ENCODE results near the gene LRPPRC.

Gene LRPPRC

DNA sequence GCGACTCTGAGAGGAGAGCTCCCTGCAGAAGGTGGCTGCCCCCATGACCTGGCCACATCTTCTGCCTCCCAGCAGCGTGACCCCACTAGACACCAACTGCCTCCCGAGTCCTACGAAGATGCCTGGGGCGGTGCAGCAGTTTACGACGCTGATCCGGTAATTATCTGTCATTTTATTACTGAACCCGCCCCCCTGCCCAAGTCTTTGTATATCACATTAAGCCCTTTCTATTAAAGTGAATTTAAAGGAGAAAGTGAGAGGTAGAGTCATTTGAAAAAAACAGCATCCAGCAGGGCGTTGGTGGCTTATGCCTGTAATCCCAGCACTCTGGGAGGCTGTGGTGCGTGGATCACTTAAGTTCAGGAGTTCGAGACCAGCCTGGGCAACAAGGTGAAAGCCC lies 123.6 kb downstream of the LRPPRC start:
- DNase-seq (ENCODE audit: low read depth in 1 of 2, low spot score in 1 of 2): no peak
- Histone ChIP-seq H3K27ac (replicated peaks) (no peak overlapping the region), H3K27me3 (ENCODE audit: insufficient read depth, poor library complexity, severe bottlenecking) (no peaks in the 10 kb centered on the region), H3K4me3 (replicated peaks; ENCODE audit: insufficient read depth, low read length) (no peak overlapping the region)
- TF ChIP-seq GABPA (IDR thresholded peaks at IDR 0.05; ENCODE audit: low read depth) (no peak), POLR2AphosphoS5 (IDR thresholded peaks at IDR 0.05; ENCODE audit: low read depth) (no peak), SPI1 (IDR thresholded peaks at IDR 0.05; ENCODE audit: borderline replicate concordance, low read depth) (no peak)
- TF ChIP-seq, protein P1, sequence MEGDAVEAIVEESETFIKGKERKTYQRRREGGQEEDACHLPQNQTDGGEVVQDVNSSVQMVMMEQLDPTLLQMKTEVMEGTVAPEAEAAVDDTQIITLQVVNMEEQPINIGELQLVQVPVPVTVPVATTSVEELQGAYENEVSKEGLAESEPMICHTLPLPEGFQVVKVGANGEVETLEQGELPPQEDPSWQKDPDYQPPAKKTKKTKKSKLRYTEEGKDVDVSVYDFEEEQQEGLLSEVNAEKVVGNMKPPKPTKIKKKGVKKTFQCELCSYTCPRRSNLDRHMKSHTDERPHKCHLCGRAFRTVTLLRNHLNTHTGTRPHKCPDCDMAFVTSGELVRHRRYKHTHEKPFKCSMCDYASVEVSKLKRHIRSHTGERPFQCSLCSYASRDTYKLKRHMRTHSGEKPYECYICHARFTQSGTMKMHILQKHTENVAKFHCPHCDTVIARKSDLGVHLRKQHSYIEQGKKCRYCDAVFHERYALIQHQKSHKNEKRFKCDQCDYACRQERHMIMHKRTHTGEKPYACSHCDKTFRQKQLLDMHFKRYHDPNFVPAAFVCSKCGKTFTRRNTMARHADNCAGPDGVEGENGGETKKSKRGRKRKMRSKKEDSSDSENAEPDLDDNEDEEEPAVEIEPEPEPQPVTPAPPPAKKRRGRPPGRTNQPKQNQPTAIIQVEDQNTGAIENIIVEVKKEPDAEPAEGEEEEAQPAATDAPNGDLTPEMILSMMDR (IDR thresholded peaks at IDR 0.05; ENCODE audit: insufficient read depth, low read length): no peak
- TF ChIP-seq, protein P2, sequence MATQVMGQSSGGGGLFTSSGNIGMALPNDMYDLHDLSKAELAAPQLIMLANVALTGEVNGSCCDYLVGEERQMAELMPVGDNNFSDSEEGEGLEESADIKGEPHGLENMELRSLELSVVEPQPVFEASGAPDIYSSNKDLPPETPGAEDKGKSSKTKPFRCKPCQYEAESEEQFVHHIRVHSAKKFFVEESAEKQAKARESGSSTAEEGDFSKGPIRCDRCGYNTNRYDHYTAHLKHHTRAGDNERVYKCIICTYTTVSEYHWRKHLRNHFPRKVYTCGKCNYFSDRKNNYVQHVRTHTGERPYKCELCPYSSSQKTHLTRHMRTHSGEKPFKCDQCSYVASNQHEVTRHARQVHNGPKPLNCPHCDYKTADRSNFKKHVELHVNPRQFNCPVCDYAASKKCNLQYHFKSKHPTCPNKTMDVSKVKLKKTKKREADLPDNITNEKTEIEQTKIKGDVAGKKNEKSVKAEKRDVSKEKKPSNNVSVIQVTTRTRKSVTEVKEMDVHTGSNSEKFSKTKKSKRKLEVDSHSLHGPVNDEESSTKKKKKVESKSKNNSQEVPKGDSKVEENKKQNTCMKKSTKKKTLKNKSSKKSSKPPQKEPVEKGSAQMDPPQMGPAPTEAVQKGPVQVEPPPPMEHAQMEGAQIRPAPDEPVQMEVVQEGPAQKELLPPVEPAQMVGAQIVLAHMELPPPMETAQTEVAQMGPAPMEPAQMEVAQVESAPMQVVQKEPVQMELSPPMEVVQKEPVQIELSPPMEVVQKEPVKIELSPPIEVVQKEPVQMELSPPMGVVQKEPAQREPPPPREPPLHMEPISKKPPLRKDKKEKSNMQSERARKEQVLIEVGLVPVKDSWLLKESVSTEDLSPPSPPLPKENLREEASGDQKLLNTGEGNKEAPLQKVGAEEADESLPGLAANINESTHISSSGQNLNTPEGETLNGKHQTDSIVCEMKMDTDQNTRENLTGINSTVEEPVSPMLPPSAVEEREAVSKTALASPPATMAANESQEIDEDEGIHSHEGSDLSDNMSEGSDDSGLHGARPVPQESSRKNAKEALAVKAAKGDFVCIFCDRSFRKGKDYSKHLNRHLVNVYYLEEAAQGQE (IDR thresholded peaks at IDR 0.05; ENCODE audit: insufficient replicate concordance, low read depth): no peak

DNA sequence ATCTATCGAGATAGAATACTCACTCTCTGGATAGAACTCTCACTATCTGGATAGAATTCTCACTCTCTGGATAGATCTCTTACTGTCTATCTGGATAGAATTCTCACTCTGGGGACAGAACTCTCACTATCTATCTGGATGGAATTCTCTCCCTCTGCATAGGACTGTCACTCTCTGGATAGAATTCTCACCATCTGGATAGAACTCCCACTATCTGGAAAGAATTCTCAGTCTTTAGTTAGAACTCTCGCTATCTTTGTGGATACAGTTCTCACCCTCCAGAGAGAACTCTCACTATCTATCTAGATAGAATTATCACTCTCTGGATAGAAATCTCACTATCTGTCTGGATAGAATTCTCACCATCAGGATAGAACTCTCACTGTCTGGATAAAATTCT lies 140.5 kb downstream of the LRPPRC start:
- Histone ChIP-seq H3K4me3 (replicated peaks; ENCODE audit: insufficient read depth, low read length) (no peak overlapping the region), H3K27ac (replicated peaks) (no peak overlapping the region), H3K27me3 (ENCODE audit: insufficient read depth, poor library complexity, severe bottlenecking) (no peaks in the 10 kb centered on the region)
- no peak for DNase-seq (ENCODE audit: low read depth in 1 of 2, low spot score in 1 of 2)
- no peak for TF ChIP-seq POLR2AphosphoS5 (IDR thresholded peaks at IDR 0.05; ENCODE audit: low read depth)
- TF ChIP-seq, protein P1 (IDR thresholded peaks at IDR 0.05; ENCODE audit: insufficient read depth, low read length): no peak
- TF ChIP-seq SPI1 (IDR thresholded peaks at IDR 0.05; ENCODE audit: borderline replicate concordance, low read depth): no peak
- TF ChIP-seq GABPA (IDR thresholded peaks at IDR 0.05; ENCODE audit: low read depth): no peak
- TF ChIP-seq, protein P2 (IDR thresholded peaks at IDR 0.05; ENCODE audit: insufficient replicate concordance, low read depth): no peak

DNA sequence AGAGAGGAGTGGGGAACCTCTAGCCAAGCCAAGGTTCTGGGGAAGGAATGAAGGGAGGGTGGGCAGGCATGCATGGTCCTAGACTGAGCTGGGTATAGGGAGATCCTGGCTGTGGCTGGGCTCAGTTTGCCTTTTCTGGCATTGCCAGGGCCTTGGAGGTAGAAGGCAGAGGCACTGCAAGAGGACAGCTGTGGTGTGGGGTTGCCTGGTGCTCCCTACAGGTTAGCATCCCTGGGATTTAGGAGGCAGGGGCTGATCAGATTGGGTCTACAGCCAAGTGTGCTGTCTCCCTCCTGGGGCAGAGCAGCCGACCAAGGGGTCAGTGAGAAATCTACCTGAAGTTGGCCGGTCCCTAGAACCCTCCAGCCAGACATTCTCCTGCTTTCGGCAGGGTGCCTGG lies 141.1 kb downstream of the LRPPRC start:
- TF ChIP-seq, protein P1 (IDR thresholded peaks at IDR 0.05; ENCODE audit: insufficient read depth, low read length): no peak
- TF ChIP-seq GABPA (IDR thresholded peaks at IDR 0.05; ENCODE audit: low read depth) (no peak), POLR2AphosphoS5 (IDR thresholded peaks at IDR 0.05; ENCODE audit: low read depth) (no peak), SPI1 (IDR thresholded peaks at IDR 0.05; ENCODE audit: borderline replicate concordance, low read depth) (no peak)
- TF ChIP-seq, protein P2 (IDR thresholded peaks at IDR 0.05; ENCODE audit: insufficient replicate concordance, low read depth): no peak
- Histone ChIP-seq H3K27me3 (ENCODE audit: insufficient read depth, poor library complexity, severe bottlenecking) (no peaks in the 10 kb centered on the region), H3K4me3 (replicated peaks; ENCODE audit: insufficient read depth, low read length) (no peak overlapping the region), H3K27ac (replicated peaks) (no peak overlapping the region)
- no peak for DNase-seq (ENCODE audit: low read depth in 1 of 2, low spot score in 1 of 2)
